Epithelial cell of prostate (primary cell): ENCODE data around the gene PSMB8.
"Not testable (repeated sequence)": the region's sequence is repeated elsewhere in the genome, so short reads cannot be mapped to it uniquely, and the experiment has no call there.

Experiments used
- DNase-seq: peaks from one replicate; pipeline ENCODE4 v3.0.0-alpha.2; 2011; ENCODE audit warnings: low read depth, low spot score
- H3K27ac ChIP-seq: fragments of 450-650 bp; 2 replicates; pipeline ENCODE4 v1.5.1; 2017; ENCODE audit warnings: mild to moderate bottlenecking

Gene PSMB8

DNA sequence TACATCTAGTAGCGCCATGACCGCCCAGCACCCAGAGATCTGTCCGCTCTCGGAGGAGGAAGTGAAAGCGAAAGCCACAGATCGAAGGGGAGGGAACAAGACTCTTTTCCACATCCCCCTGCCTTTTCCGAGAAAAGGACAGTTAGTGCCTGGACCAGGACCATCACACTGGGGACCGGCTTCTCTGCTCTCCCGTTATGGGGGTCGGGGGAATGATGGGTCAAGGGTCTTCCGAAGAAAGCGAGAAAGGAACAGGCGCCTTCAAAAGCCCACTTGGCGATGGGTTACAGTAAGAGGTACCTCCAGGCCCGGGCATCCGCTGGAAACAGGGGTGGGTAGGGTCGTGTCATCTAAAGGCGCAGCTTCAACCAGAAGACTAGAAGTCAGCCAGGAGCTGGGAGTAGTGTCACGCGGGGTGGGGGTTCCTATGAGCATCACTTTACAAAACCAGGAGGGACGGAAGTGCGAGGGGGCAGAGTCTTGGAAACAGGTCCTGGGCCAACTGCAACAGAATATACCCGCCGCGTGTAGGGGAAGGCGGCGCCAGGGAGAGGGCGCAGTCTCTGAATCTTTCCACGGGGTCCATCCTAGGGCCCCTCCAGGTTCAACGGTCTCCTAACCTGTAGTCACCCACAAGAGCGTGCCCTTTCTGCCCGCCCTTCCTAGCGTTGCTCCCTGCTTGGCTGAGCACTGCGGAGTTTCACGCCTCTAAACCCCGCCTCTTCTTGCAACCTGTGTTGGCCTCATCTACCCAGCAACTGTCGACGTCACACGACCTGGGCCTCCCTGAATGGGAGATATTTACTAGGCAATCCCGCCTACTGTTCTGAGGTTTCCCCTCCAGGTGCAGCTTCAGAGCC is at the start of gene PSMB8:
Gene PSMB8, minus strand, starts transcription at position 69 of the 860 bp plus-strand sequence. Its CDS starts 51 bp downstream, at position 18.
- peak within 1 kb of the TSS; percentile 37 for H3K27ac ChIP-seq
- peak; percentile 87 for DNase-seq

DNA sequence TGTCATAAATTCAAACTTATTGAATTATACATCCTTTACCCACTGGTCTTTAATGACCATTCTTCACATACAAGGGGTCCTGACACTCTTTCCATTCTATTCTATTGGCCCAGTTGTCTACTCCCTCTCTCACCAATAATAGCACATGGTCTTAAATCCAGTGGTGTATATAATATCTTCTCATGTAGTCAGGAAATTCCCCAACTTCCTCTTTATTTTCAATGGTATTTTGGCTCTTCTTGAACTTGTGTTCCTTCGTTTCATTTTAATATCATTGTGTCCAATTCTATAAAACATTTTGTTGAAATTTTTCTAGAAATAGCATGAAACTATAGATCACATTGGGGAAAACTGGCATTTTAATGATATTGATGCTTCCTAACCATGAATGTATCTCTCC is 47.0 kb upstream of the PSMB8 start:
- no peak for DNase-seq
- no peak overlapping the region for H3K27ac ChIP-seq

DNA sequence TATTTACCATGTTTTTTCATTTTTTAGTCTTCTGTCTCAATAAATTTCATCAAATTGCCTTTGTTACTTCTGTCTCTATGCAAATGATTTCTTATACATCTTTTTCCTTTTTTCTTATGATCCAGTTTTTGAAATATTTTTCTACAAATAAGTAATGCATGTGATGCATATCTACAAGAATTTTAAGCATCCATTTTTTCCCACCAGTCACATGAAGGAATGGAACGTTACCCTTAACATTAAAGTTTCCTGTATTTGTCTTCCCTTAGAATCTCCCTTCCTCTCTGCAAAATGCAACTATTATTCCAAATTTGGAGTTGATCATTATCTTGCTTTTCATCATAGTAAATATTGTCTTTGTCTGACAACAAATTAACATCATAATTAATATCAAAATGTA is 45.7 kb upstream of the PSMB8 start:
- DNase-seq: no peak
- H3K27ac ChIP-seq: no peak overlapping the region

DNA sequence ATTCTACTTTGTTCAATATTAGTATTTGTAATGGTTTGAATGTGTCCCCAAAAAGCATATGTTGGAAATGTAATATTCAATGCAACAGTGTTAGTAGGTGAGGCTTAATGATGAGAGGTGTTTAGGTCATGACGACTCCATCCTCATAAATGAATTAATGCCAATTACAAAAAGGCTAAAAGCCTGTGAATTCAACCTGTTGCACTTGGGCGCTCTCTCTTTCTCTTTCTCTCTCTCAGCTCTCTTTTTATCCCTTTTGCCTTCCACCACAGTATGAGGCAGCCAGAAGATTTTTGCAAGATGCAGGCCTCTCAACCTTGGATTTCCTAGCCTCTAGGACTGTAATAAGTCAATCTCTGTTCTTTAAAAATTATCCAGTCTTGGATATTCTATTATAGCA is 44.7 kb upstream of the PSMB8 start:
- H3K27ac ChIP-seq: no peak overlapping the region
- no peak for DNase-seq

DNA sequence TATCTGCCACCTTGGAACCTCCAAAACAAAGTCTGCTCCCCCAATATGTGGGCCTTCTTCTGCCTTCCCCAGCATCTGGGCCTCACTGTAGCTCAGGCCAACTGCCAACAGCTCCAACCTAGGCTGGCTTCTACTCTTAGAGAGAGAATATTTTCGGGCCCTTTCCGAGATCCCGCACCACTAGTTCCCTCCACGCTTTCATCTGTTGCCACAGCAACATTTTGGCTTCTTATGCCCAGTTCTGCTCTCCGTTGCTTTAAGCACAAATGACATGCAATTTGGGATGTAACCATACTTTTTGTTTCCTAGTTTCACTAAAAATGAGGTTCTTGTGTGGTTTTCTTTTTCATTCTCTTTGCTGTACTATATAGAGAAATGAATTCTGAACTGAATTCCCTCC is 43.8 kb upstream of the PSMB8 start:
- no peak overlapping the region for H3K27ac ChIP-seq
- DNase-seq: no peak

DNA sequence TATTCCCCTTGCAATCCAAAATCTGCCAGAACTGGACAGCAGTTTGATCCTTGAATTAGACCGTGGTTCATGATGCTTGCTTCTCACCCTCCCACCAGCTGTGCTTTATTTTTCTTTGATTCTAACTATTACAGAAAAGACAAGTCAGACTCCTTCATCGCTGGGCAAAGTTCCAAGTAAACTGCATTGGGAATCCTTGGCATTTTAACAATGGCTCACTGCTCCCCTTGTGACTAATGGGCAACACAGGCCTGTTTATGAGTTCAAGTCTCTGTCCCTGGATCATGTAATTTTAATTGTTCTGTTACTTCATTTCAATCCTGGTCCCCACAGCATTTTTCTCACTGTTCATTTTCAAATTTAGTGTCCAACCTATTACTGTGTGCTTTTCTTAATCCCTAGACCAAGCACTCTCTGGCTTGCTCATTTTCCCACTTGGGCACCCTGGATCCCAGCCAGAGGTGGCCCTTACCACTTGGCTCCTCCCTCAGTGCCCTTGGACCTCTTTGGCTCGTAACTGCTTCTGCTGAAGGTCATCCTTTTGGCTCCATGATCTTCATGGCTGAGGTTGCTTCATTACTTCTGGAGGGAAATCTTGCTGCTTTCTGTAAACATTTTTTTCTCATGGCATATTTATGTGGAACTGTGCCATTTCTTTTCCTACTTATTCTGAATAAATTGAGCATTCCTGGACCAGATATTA is 43.0 kb upstream of the PSMB8 start:
- peak; percentile 20 for DNase-seq
- no peak overlapping the region for H3K27ac ChIP-seq

DNA sequence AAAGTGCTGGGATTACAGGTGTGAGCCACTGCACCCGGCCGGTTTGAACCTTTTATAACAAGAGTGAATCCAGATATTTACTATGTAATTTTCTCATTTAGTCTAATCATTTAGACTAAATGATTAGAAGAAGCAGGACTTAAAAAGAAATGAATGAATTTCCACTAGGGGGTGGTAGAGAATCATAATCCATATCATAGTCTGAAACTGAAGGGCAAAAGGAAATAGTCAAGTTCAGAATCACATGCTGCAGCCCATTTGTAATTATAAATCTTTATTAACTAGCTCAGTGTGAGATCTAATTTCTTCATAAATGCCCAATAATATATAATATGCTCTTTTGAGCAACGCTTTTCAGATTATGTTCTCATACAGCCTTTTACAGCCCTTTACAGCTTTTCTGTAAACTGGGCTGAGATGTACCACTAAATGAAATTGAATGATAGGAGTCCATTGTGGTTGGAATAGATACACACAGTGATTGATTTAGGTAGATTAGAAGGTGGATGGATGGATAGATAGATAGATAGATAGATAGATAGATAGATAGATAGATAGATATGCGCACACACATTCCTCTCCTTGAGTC is 41.9 kb upstream of the PSMB8 start:
- DNase-seq: no peak
- H3K27ac ChIP-seq: no peak overlapping the region

DNA sequence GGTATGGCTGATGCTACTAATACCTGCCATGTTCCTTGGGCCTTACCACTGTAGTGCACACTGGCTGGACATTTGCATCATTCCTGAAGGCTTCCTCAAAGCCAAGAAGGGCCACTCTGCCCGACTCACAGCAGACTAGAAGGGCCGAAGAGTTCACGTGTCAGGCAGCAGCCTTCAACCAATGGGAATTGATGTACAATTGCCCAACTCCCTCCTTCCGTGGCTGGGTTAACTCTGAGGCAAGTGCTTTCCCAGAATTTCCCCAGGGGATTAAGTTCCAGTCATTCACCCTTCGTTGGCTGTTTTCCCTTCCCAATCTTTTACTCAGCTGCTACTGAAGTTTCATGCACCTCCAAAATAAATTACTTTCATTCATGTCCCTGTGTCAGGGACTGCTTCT is 39.9 kb upstream of the PSMB8 start:
- DNase-seq: no peak
- H3K27ac ChIP-seq: no peak overlapping the region

DNA sequence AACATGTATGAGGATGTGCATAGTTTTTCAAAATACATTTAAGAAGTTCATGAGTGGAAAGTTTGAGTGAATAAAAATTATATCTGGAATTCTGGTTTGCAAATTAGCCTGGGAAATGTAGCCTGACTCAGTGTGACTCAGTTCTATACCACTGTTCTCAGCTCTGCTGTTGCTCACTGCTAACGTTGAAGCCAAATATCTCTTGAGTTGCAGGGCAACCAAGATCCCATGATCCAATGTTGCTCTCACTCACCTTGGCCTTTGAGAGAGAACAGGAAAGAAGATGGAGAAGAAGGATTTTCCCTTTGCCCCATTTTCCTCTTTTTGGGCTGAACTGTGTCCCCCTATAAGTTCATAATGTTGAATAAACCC is 39.0 kb upstream of the PSMB8 start:
- DNase-seq: no peak
- H3K27ac ChIP-seq: peak overlapping the region; percentile 15

DNA sequence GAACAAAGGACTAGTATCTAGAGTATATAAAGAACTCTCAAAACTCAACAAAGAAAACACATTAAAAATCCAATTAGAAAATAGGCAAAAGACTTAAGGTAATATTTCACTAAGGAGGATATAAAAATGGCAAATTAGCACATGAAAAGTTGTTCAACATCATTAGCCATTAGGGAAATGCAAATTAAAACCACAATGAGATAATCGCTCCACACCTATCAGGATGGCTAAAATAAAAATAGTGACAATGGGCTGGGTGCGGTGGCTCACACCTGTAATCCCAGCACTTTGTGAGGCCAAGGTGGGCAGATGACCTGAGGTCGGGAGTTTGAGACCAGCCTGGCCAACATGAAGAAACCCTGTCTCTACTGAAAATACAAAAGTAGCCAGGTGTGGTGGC is 37.1 kb upstream of the PSMB8 start:
- not testable (repeated sequence) for DNase-seq, H3K27ac ChIP-seq

DNA sequence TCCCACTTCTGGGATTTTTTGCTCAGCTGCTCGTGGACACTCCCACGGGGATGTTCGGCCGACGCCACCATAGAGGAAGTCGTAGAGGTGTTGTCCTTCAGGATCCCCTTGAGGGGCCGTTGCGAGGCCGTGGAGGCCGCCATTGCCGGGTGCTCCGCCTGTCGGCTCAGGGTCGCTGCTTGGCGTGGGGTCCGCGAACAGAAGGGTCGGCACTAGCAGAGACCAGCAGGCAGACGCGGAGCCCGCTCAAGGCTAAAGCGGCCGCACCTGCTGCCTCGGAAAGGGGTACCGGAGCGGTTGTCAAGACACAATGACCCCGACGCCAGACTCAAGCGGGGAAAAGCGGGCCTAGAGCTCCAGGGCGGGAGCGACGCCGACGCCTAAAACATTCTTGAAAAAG is 35.8 kb upstream of the PSMB8 start:
- H3K27ac ChIP-seq: no peak overlapping the region
- no peak for DNase-seq

DNA sequence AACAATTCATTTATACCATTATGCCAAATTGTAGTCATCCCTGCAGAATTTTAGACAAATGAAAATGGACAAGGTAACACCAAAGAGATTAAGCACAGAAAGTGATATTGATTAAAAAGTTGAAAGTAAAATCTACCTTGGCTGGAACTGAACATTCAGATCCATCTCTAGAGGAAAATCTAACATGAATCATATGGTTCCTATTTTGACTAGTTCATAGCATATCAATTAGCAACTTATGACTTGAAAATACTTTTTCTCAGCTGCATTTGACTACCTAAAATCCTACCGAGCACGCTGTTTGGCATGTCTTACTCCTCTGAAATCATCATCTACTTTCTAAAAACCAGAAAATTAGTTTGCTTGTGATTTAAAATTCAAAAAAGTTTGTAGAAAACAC is 32.8 kb upstream of the PSMB8 start:
- no peak overlapping the region for H3K27ac ChIP-seq
- no peak for DNase-seq

DNA sequence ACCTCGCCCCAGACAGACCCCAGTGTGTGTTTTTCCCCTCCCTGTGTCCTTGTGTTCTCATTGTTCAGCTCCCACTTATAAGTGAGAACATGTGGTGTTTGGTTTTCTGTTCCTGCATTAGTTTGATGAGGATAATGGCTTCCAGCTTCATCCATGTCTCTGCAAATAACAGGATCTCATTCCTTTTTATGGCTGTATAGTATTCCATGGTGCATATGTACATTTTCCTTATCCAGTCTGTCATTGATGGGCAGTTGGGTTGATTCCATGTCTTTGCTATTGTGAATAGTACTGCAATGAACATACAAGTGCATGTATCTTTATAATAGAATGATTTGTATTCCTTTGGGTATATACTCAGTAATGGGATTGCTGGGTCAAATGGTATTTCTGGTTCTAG is 30.1 kb upstream of the PSMB8 start:
- H3K27ac ChIP-seq, DNase-seq: not testable (repeated sequence)

DNA sequence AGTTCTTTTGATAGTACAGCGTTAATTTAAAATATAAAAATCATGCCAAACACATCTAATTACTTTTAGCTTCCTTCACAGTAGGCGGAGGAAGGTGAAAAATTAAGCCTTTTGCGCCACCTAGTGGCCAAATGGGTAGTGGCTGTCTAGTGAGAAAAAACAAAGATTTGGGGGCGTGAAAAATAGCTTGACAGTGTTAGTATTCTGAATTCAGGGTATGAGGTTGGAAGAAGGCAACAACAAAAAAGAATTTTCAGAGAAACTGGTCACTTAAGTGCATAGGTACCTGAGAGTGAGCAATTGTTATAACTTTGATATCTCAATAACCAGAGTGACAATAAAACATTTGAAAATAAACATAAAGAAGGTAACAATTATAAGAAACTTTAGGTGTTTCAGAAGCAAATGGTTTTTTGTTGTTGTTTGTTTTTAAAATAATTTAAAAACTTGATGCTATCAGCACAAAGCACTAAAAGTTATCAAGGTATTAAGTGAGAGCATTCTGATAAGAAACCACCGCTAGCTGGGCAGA is 24.5 kb upstream of the PSMB8 start:
- H3K27ac ChIP-seq: no peak overlapping the region
- DNase-seq: no peak

DNA sequence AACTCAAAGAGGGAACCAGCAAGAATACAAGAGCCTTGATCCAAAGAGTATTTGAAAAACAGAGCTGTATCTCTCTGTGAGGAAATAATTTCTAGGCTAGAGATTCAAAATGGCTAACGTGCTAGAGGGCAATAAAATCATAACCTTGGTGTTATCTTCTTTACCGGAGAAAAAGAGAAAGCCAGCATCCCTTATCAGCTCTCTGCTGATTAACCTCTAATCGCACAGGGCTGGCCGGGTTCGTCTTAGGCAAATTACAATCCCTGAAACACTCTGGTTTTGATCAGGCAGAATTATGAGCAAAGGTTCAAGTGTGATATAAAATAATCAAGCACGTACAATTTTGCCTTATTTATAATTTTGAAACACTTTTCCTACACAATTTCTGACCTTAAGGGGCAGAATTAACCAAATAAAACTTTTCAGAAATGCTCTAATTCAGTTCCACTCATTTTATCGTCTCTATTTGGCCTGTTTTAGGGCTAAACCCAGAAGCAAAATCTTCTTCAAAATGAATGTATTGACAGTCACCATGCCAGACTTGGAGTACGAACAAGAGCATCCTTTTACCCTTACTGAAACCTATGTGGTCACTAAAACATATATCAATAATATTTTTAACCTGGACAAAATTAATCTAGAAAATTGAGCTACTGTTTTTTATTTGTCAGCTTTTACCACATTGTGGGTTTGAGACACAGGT is 23.9 kb upstream of the PSMB8 start:
- no peak for DNase-seq
- no peak overlapping the region for H3K27ac ChIP-seq

DNA sequence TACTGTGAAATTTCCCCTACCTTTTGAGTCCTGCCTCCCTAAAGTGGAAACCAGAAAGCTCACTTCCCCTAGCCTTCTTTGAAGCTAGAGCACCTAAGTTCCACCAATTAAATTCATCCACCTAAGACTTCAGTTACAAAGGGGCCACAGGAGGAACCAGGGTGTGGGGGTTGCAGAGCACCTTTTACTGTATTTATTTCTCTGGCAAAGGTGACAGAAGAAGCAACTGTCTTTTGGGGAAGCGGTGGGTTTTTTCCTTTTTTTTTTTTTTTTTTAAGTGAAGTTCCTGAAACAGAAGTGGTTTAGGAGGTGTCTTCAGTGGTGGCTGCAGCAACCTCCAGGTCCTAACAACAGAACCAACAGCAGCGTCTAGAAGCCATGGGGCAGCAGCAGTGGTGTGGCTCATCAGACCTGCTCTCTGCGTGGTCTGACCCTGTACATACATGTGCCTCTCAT is 23.2 kb upstream of the PSMB8 start:
- DNase-seq: no peak
- no peak overlapping the region for H3K27ac ChIP-seq

DNA sequence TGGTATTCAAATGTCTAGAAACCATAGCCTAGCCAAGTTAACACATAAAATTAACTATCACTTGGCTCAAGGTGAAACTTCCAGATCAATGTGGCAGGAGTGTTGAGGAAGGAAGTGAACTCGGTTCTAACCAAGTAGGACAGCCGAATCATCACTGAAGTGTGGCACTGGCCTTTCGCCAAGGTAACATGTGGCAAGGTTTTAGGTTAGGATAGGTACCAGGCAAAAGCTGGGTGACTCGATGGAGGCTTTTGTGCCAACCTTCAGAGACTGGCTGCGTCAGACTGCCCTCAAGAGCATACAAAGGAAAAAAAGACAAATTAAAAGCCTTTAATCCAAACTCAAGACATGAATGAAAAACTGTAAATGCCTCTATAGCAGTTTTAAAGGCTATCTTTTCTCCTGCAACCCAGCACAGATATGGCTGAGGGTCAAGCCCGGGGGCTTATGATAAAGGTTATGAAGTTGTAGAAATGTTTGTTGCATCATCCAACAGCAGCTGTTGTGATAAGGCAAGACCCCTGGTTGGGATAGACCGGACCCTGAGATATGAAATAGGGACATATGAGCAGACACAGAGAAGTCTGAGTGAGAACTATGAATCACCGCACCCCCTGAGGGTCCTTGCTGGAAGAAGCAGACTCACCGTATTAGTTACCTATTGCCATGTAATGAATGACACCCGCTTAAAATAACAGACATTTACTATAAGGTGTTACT is 22.0 kb upstream of the PSMB8 start:
- no peak overlapping the region for H3K27ac ChIP-seq
- DNase-seq: no peak

DNA sequence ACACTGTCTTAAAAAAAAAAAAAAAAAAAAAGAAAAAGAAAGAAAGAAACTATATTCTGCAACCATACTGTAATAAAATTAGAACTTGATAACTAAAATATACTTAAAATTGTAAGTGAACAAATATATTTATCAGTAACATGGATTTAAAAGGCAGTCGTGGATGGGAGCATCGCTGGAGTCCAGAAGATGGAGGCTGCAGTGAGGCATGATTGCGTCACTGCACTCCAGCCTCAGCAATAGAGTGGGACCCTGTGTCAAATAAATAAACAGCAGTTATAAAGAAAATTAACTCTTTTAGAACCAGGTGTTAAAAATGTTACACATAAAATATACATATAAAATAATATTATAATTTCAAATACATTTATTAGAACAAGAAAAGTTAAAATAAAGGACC is 18.9 kb upstream of the PSMB8 start:
- no peak for DNase-seq
- H3K27ac ChIP-seq: no peak overlapping the region

DNA sequence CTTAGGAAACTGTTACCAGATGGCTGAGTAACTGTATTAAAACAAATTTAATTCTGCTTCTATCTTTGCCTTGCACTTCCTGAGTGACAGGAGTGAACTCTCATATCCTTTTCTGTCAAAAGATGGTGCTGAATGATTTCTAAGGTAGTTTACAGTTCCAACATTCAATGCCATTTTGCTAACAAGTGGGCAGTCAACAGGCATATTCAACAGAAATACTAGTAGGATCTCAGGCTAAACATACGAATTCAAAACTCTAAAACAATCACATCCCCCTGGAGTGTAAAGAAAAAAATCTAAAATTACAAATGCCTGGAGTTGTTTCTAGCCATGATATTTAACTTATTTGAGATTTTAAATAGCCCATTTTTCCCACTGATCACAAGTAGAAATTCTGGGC is 16.8 kb upstream of the PSMB8 start:
- no peak for DNase-seq
- H3K27ac ChIP-seq: peak overlapping the region; percentile 51

DNA sequence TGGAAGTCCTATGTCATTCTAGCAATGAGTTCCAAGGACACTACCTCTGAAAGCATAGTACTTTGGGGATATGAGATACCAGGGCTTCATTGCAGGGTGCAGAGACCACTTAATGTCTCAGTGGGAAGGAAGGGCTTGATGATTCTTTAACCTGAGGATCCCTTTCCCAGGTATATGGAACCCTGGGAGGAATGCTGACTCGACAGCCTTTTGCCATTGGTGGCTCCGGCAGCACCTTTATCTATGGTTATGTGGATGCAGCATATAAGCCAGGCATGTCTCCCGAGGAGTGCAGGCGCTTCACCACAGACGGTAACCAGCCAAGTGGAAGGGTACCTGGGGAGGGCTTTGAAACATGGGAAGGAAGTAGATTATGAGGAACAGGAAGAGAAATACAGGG is 14.3 kb upstream of the PSMB8 start:
- no peak overlapping the region for H3K27ac ChIP-seq
- DNase-seq: no peak
